ENCODE results near the gene CRLF2. TPM values are rescaled to one million over a fixed set of nuclear protein-coding genes. Genes with fewer than 3 reads are reported as not detected.

CRLF2 gene
- total and polyA plus RNA-seq, 2 donors (not counting 3 experiments of a cell fraction or from before 2014, with no cell fraction given): not detected

DNA sequence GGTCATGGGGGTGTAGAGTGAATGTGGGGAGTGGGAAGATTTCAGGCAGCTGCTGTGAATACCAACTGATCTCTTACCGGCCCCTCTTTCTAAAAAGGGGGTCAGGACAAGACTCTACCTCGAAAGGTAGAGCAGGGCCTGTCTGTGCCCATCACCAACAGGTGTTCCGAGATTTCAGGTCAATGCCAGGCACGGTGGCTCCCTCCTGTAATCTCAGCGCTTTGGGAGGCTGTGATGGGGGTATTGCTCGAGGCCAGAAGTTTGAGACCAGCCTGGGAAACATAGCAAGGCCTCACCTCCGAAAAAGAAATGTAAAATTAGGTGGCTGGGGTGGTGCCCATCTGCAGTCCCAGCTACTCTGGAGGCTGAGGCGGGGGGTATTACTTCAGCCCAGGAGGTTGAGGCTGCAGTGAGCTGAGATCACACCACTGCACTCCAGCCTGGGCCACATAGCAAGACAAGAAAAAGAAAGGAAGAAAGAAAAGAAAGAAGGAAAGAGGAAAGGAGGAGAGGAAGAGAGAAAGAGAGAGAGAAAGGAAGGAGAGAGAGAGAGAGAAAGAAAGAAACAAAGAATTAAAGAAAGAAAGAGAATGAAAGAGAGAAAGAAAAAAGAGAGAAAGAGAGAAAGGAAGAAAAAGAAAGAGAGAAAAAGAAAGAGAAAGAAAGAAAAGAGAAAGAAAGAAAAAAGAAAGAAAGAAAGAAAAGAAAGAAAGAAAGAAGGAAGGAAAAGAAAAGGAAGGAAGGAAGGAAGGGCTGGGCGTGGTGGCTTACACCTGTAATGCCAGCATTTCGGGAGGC is 50.1 kb downstream of the CRLF2 start:
- Histone ChIP-seq H3K9me1 (replicated peaks; ENCODE audit: control insufficient read depth, extremely low read depth, insufficient read depth, low read length) (no peaks in the 10 kb centered on the region), H2AFZ (ENCODE audit: low read depth, low read length) (no peak overlapping the region), H4K20me1 (replicated peaks; ENCODE audit: control insufficient read depth, extremely low read depth, insufficient read depth, low read length) (no peaks in the 10 kb centered on the region), H3K9me3 (replicated peaks; ENCODE audit: control insufficient read depth, insufficient read depth, low read length) (no peaks in the 10 kb centered on the region), H3K27me3 (ENCODE audit: control insufficient read depth in 2 of 2, insufficient read depth in 2 of 2, low read length in 2 of 2) (no peaks in the 10 kb centered on the region), H3K9ac (replicated peaks; ENCODE audit: extremely low read depth, insufficient read depth, low read length) (no peak overlapping the region), H3K27ac (ENCODE audit: insufficient read depth, low read depth, low read length) (no peak overlapping the region), H3K4me1 (ENCODE audit: control insufficient read depth, extremely low read depth, insufficient read depth, low read length) (no peaks in the 10 kb centered on the region), H3K79me2 (ENCODE audit: control insufficient read depth, insufficient read depth, low read length) (no peaks in the 10 kb centered on the region), H3K4me3 (replicated peaks in 1 of 3; ENCODE audit: insufficient read depth in 1 of 3, low read depth in 1 of 3, low read length in 3 of 3) (no peak overlapping the region), H3K4me2 (ENCODE audit: insufficient read depth, low read length) (no peak overlapping the region), H3K36me3 (ENCODE audit: control insufficient read depth in 2 of 2, extremely low read depth in 1 of 2, insufficient read depth in 2 of 2, low read length in 2 of 2) (no peaks in the 10 kb centered on the region)
- BruUV-seq (replicated peaks): no TSS peak
- CTCF ChIA-PET: no interaction called here
- dilution Hi-C loops (cut with MboI; ENCODE audit: extremely low pct_ligation_motif_present, low sequenced_read_pairs): no loop called here
- intact Hi-C loops (cut with micrococcal nuclease): no loop called here
- POLR2A ChIA-PET: no interaction called here
- DNase-seq (ENCODE audit: low read depth, low spot score): no peak
- FAIRE-seq: no peak
- TF ChIP-seq MYC (IDR thresholded peaks at IDR 0.05; ENCODE audit: low read depth, low read length) (no peak), GATA2 (IDR thresholded peaks at IDR 0.05; ENCODE audit: insufficient read depth, insufficient read length, low read depth, low read length) (no peak), POLR2AphosphoS5 (IDR thresholded peaks at IDR 0.05; ENCODE audit: insufficient read depth, low read depth, low read length) (no peak), JUN (IDR thresholded peaks at IDR 0.05; ENCODE audit: borderline replicate concordance, insufficient read depth, insufficient read length, low read depth) (no peak), POLR2A (IDR thresholded peaks at IDR 0.05; ENCODE audit: low read depth, low read length) (no peak), EZH2 (IDR thresholded peaks at IDR 0.05; ENCODE audit: borderline replicate concordance, low read depth, low read length, severe bottlenecking) (no peak), FOS (IDR thresholded peaks at IDR 0.05; ENCODE audit: borderline replicate concordance, insufficient read depth, low read length) (no peak)
- TF ChIP-seq, protein P1, sequence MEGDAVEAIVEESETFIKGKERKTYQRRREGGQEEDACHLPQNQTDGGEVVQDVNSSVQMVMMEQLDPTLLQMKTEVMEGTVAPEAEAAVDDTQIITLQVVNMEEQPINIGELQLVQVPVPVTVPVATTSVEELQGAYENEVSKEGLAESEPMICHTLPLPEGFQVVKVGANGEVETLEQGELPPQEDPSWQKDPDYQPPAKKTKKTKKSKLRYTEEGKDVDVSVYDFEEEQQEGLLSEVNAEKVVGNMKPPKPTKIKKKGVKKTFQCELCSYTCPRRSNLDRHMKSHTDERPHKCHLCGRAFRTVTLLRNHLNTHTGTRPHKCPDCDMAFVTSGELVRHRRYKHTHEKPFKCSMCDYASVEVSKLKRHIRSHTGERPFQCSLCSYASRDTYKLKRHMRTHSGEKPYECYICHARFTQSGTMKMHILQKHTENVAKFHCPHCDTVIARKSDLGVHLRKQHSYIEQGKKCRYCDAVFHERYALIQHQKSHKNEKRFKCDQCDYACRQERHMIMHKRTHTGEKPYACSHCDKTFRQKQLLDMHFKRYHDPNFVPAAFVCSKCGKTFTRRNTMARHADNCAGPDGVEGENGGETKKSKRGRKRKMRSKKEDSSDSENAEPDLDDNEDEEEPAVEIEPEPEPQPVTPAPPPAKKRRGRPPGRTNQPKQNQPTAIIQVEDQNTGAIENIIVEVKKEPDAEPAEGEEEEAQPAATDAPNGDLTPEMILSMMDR (IDR thresholded peaks at IDR 0.05; ENCODE audit: extremely low read depth in 1 of 2, insufficient read depth in 1 of 2, low read depth in 1 of 2, low read length in 2 of 2): no peak
- TF ChIP-seq, protein P2, sequence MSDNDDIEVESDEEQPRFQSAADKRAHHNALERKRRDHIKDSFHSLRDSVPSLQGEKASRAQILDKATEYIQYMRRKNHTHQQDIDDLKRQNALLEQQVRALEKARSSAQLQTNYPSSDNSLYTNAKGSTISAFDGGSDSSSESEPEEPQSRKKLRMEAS (IDR thresholded peaks at IDR 0.05; ENCODE audit: insufficient read depth, insufficient read length): no peak
